Vagina (tissue), 2 donors: Measurements from ENCODE around the gene MUS81. TPM values are rescaled to one million over a fixed set of nuclear protein-coding genes. Genes with fewer than 3 reads are reported as not detected.
A peak's percentile ranks its signal among the peaks of the same experiment; 100 is the strongest.

Experiments used
- DNase-seq, 2 donors: peaks; one replicate each; pipeline ENCODE4 v3.0.0-alpha.2; 2017; ENCODE audit errors: extremely low spot score in 2 of 2
- H3K27ac ChIP-seq: fragments of 200-600 bp; sonication (generic); one replicate; pipeline ENCODE4 v1.5.1; 2019
- H3K27me3 ChIP-seq: fragments of 200-600 bp; sonication (generic); one replicate; pipeline ENCODE4 v1.5.1; 2019
- H3K36me3 ChIP-seq, 2 donors: fragments of 200-600 bp; sonication (generic); one replicate each; pipeline ENCODE4 v1.5.1; 2017 to 2019
- H3K4me1 ChIP-seq: fragments of 200-600 bp; sonication (generic); one replicate; pipeline ENCODE4 v1.5.1; 2019
- H3K4me3 ChIP-seq, 2 donors: fragments of 200-600 bp; sonication (generic); 1 replicate in 1 of 2; 2 replicates in 1 of 2; pipeline ENCODE4 v1.5.1; 2016 to 2019
- H3K9me3 ChIP-seq: fragments of 200-600 bp; sonication (generic); one replicate; pipeline ENCODE4 v1.5.1; 2019
- POLR2A ChIP-seq, 2 donors: fragments of 450-650 bp; IDR thresholded peaks; one replicate each; pipeline ENCODE4 v1.6.1; 2017; ENCODE audit warnings: antibody characterized with exemption in 2 of 2, mild to moderate bottlenecking in 2 of 2, moderate library complexity in 2 of 2
- POLR2AphosphoS5 ChIP-seq, 2 donors: sonication (generic); formaldehyde crosslinking; IDR thresholded peaks; one replicate each; pipeline ENCODE4 v1.9.0; 2017; ENCODE audit warnings: antibody characterized with exemption in 2 of 2, mild to moderate bottlenecking in 2 of 2, low read depth in 1 of 2; ENCODE audit not compliant: insufficient read depth in 1 of 2
- intact Hi-C: fragments of 100-400 bp; cut with DNase I; formaldehyde crosslinking; loops from one replicate; pipeline ENCODE4 v1.15.1; 2023
- total RNA-seq: library from RNA; depleted of rRNA; stranded (reverse); fragments of >200 nt; gene quantifications from one replicate; pipeline ENCODE4 v1.2.3, GENCODE V29; 2016
- TF ChIP-seq, protein P1 (sequence below), 3 experiments: fragments of 450-650 bp in 2 of 3; fragments of 200-600 bp in 1 of 3; sonication (generic) in 1 of 3; IDR thresholded peaks; one replicate each; pipeline ENCODE4 v1.5.1; 2017 to 2019; ENCODE audit warnings: antibody characterized with exemption in 3 of 3, mild to moderate bottlenecking in 2 of 3, moderate library complexity in 2 of 3

The MUS81 gene
- total RNA-seq, 1 donor from 2014 or later, result 48.9 TPM

DNA sequence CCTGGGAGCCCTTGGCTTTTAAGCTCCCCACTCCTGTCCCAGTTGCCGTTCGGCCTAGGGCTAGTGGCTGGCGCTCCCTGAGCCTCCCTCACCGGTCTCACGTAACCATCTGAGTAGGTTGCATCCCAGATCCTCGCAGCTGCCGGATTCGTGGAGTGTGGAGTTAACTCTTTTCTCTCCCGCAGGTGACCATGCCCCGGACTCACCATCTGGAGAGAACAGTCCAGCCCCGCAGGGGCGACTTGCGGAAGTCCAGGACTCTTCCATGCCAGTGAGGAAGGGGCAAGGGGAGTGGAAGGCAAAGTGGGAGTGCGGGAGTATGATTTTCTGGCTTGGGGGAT, 902 bp downstream of the MUS81 start:
- intact Hi-C loops, result no loop called here
- no peak for DNase-seq
- Histone ChIP-seq H3K36me3 (peaks cover 0 to 43% of the 10 kb centered on the region in 2 donors), H3K4me1 (peaks cover 41% of the 10 kb centered on the region), H3K4me3 (peak overlapping the region; percentile 95 to 100), H3K27me3 (no peaks in the 10 kb centered on the region), H3K27ac (peak overlapping the region; percentile 93), H3K9me3 (no peaks in the 10 kb centered on the region)
- TF ChIP-seq, protein P1, sequence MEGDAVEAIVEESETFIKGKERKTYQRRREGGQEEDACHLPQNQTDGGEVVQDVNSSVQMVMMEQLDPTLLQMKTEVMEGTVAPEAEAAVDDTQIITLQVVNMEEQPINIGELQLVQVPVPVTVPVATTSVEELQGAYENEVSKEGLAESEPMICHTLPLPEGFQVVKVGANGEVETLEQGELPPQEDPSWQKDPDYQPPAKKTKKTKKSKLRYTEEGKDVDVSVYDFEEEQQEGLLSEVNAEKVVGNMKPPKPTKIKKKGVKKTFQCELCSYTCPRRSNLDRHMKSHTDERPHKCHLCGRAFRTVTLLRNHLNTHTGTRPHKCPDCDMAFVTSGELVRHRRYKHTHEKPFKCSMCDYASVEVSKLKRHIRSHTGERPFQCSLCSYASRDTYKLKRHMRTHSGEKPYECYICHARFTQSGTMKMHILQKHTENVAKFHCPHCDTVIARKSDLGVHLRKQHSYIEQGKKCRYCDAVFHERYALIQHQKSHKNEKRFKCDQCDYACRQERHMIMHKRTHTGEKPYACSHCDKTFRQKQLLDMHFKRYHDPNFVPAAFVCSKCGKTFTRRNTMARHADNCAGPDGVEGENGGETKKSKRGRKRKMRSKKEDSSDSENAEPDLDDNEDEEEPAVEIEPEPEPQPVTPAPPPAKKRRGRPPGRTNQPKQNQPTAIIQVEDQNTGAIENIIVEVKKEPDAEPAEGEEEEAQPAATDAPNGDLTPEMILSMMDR (IDR thresholded peaks at IDR 0.05), result no peak
- TF ChIP-seq POLR2AphosphoS5 (IDR thresholded peaks at IDR 0.05; ENCODE audit: insufficient read depth in 1 of 2, low read depth in 1 of 2) (no peak), POLR2A (IDR thresholded peaks at IDR 0.05) (no peak)

DNA sequence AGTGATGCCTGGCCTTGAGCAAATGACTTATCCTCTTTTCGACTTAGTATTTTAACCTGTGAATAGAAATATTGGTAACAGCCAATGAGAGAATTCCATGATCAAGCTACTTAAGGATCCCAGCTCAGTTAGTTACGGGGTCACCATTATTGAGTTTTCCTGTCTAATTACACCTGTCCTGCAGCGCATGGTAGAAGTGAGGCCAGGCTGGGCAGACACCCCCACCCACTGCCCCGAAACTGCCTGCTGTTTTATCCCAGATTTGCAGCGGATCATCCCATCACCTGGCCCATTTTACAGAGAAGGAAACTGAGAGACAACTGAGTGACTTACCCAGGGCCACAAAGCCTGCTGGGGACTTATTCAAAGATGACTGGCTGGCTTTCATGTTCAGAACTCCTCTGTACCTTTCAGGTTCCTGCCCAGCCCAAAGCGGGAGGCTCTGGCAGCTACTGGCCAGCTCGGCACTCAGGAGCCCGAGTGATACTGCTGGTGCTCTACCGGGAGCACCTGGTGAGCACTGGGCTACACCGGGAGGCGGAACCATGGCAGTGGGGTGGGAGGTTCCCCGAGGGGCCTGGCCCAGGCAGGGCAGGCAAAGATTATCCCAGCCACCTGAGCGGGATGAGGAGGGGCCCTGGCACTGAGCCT, 1.4 kb downstream of the MUS81 start:
- peaks cover 0 to 47% of the 10 kb centered on the region in 2 donors for H3K36me3 ChIP-seq

DNA sequence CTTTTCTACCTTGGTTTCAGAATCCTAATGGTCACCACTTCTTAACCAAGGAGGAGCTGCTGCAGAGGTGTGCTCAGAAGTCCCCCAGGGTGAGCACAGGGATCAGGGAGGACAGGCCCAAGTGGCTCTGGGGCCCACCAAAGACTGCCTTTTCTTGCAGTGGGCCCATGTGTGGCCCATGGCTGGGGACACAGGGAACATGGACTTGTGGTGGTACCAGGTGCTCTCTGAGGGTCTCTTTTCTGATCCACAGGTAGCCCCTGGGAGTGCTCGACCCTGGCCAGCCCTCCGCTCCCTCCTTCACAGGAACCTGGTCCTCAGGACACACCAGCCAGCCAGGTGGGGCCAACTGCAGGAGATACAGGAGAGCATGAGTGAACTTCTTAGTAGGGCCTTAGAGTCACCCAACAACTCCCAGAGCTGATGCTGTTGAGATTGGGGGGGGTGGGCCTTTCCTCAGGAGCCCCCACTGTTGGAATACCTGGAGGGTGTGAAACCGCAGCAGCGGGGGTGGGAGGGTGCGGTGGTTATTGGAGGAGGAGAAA, 2.0 kb downstream of the MUS81 start:
- intact Hi-C loops, result no loop called here
- Histone ChIP-seq H3K4me1 (peaks cover 34% of the 10 kb centered on the region), H3K27me3 (no peaks in the 10 kb centered on the region), H3K4me3 (no peak overlapping the region), H3K9me3 (no peaks in the 10 kb centered on the region), H3K36me3 (peaks cover 0 to 52% of the 10 kb centered on the region in 2 donors), H3K27ac (no peak overlapping the region)
- no peak for DNase-seq
- TF ChIP-seq POLR2AphosphoS5 (IDR thresholded peaks at IDR 0.05; ENCODE audit: insufficient read depth in 1 of 2, low read depth in 1 of 2) (no peak), POLR2A (IDR thresholded peaks at IDR 0.05) (no peak)
- TF ChIP-seq, protein P1 (IDR thresholded peaks at IDR 0.05), result no peak

More for the DNA sequence above, 1.4 kb downstream of the MUS81 start:
- Histone ChIP-seq H3K27me3 (no peaks in the 10 kb centered on the region), H3K9me3 (no peaks in the 10 kb centered on the region), H3K27ac (peak overlapping the region; percentile 93), H3K4me3 (peak overlapping the region; percentile 95 to 100), H3K4me1 (peaks cover 36% of the 10 kb centered on the region)
- DNase-seq, result no peak
- intact Hi-C loops, result no loop called here
- TF ChIP-seq POLR2AphosphoS5 (IDR thresholded peaks at IDR 0.05; ENCODE audit: insufficient read depth in 1 of 2, low read depth in 1 of 2), result no peak
- TF ChIP-seq, protein P1 (IDR thresholded peaks at IDR 0.05), result no peak
- TF ChIP-seq POLR2A (IDR thresholded peaks at IDR 0.05), result no peak

DNA sequence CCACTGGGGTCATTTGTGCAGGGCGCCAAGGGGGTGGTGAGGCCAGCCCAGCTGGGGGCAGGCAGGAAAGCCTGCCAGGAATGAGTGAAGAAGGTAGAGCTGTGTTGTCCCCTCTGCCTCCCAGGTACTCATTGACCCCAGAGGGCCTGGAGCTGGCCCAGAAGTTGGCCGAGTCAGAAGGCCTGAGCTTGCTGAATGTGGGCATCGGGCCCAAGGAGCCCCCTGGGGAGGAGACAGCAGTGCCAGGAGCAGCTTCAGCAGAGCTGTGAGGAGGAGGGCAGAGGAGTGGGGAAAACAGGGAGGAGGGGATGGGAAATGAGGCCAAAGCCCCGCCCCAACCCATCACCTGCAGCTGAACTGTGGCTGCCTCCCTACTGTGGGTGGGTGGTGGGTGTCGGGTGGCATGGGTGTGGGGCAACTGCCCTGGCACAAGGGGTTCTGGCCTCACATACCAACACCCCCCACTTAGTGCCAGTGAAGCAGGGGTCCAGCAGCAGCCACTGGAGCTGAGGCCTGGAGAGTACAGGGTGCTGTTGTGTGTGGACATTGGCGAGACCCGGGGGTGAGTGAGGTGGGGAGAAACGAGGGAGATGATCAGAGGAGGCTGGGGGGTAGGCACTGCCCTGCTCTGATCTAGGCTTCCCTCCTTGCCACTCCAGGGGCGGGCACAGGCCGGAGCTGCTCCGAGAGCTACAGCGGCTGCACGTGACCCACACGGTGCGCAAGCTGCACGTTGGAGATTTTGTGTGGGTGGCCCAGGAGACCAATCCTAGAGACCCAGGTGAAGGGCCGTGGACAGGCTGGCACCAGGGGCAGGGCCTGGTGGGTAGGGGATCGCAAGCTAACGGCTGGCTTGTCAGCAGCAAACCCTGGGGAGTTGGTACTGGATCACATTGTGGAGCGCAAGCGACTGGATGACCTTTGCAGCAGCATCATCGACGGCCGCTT, 3.0 kb downstream of the MUS81 start:
- H3K36me3 ChIP-seq, result peaks cover 0 to 57% of the 10 kb centered on the region in 2 donors
- H3K27me3 ChIP-seq, result no peaks in the 10 kb centered on the region
- intact Hi-C loops, result no loop called here
- no peak overlapping the region for H3K27ac ChIP-seq
- H3K9me3 ChIP-seq, result no peaks in the 10 kb centered on the region
- DNase-seq, result no peak
- H3K4me3 ChIP-seq, result no peak overlapping the region
- TF ChIP-seq, protein P1 (IDR thresholded peaks at IDR 0.05), result no peak
- no peak for TF ChIP-seq POLR2A (IDR thresholded peaks at IDR 0.05)
- TF ChIP-seq POLR2AphosphoS5 (IDR thresholded peaks at IDR 0.05; ENCODE audit: insufficient read depth in 1 of 2, low read depth in 1 of 2), result no peak
- peaks cover 34% of the 10 kb centered on the region for H3K4me1 ChIP-seq
